DMS79 treated with DMSO at 0.1 percent for 48 hours (cell line): ENCODE measurements around the gene COMMD8.

ENCODE experiments used
- DNase-seq: peaks from one replicate; lab custom pipeline; 2025; lab: John Stamatoyannopoulos, UW

The COMMD8 gene

DNA sequence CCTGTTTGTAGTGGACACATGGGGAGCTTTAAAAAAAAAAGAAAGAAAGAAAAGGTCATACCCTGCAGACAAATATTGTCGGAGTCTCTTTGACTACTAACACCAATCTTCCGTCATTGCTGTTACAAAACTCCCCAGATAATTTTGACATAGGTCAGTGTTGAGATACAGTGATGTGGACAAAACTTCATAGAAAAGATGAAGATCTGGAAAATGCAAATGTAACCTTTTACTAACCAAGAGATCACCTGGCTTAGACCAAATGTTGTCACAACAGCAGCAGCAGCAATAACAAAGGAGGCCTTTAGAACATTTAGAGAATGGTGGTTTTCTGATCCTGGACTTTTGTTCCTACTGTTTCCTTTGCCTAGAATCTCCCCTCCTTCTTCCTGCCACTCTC, 8.1 kb upstream of the COMMD8 start:
- DNase-seq: no peak

DNA sequence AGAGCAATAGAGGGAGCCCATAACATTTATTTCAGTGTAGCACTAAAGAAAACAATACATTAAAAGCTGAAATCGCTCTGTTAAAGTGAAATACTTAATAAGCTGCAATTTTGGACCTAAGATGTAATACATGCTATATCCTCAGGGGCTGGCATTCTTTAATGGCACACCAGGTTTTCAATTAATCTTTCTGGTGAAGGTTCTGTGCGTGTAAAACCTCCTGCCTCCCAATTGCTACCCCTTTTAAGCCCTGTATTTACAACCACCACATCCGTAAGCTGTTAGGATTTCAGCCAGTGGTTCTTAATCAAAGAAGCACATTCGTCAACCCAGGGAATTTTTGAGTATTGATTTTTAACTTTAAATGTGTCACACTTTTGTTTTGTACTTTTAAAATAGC, 7.6 kb upstream of the COMMD8 start:
- DNase-seq: no peak

DNA sequence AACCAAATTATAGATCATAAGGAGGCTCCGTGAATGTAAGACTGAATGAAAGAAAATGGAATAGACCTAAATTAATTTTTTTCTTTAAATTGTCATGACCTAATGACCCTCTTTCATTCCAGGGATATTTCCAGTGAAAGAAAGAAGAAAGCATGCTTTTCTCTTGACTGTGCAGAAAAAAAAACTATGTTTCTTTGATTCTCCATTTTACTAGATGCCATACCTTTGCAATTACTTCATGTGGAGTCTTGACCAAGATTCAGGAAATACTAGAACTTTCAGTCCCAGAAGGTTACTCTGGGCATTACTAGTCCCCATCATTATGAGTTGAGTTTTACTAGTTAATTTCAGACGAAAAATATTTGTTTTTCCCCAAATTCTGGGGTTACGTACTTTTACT, 6.4 kb upstream of the COMMD8 start:
- no peak for DNase-seq

DNA sequence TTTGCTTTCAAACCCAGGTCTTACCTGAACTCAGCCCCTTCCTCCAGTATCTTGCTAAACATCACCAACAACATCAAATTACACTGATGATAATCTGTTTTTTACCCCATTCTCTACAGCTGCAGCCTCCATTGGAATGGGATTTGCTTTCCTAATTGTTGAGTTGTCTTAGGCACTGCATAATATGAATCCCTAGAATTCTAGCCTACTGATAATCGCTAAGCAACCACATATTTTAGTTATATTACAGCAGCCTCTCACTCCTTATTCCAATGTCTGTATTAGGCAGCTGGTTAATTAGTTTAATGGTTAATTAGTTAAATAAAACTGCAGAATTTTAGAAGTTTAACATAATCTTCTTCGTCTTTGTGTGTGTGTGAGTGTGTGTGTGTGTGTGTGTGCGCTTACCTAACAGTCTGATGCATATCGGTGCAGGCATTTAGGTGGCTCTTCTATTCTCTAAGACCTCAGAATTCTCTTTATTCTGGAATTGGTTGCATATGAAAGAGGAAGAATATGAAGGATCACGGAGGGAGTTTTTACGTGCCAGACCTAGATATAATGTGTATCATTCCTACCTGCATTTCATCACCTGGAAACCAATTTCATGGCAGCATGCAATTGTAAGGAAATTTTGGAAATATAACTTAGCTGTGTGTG, 5.3 kb upstream of the COMMD8 start:
- no peak for DNase-seq

DNA sequence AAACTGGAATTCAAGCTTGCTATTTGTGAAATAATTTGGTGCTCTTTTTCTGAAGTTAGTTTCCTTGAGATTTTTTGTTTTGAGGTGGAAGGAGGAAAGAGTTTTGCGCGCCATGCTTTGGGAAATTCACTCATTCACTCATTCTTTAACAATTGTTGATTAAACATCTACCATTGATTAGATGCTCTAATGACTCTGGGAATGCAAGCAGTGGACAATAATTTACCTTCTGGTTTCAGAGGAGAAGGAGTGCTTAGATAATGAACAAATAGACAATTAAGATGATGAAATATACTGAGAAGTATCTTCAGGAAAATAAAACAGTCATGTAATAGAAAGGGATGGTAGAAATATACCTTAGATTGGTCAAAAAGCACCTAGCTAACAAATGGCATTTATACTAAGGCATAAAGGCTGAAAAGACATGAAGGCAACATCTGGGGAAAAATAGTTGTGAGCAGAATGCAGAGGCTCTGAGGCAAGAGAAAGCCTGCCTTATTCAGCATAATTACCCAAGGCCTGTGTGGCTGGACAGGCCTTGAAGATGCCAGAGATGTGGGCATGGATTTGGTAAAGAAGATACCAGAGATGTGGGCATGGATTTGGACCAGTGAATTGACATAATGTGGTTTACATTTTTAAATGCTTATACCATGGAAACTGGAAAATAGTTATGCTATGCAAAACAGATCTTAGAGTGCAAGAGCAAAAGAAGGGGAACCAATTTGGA, 2.7 kb upstream of the COMMD8 start:
- DNase-seq: no peak

DNA sequence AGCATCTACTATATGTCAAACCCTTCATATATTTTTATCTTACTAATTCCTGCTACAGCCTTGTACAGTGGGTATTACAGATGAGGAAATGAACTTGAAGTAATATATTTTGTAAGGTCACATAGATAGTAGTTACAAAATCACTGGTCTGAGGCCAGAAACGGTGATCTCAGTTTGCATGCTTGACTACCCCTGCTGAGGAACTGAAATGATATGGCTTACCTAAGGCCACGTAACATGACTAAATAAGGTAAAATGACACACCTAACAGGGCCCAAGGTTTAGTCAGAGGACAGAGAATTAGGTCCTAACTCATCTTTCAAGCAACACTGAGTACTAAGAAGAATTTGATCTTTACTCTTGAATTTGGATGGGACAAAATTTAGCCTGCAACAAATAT, 1.5 kb upstream of the COMMD8 start:
- no peak for DNase-seq

DNA sequence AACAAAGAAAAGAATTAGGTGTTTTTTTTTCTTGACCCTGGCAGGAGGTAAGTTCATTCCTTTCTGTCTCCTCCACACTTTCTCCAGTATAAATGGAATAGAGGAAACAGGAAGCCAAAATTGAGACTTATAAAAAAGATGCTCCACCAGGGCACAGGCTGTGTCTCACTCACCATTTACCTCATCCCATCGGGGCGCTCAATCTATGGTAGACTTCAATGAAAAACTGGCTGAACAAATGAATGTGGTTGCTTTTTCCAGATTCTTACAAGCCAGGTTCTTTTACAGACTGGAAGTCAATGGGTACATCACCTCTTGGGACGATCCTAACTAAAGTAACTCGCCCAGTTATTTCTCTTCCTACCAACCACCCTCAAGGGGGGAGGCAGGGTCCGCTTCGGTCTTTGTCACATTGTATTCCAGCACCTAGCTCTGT, 685 bp downstream of the COMMD8 start:
- no peak for DNase-seq

DNA sequence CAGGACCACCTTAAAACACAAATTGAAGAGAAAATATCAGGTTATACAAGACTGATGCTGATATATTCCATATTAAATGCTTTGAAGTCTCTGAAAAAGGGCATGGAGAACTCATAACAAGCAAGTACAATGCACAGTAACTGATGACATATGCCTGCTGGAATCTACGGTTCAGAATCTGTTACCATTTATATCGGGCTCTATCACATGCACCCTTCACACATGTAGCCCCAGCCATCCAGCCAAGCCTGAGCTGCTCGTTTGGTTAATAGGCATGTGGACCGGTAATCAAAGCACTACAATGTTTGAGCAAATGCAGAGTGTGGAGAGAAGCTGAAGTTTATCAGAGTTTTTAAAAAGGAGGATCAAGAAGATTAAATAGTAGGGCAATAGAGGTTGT, 11.8 kb downstream of the COMMD8 start:
- DNase-seq: no peak

DNA sequence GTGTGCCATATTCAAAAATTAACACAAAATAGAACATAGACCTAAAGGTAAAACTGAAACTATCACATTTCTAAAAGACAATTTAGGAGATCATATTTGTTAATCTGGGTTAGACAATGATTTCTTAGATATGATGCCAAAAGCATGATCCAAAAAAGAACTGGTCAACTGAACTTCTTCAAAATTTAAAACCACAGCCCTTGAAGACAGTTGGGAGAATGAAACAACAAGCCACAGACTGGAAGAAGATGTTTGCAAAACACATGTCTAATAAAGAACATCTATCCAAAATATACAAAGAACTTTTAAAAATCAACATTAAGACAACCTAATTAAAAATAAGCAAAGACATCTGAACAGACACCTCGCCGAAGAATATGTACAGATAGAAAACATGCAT, 19.5 kb downstream of the COMMD8 start:
- no peak for DNase-seq

DNA sequence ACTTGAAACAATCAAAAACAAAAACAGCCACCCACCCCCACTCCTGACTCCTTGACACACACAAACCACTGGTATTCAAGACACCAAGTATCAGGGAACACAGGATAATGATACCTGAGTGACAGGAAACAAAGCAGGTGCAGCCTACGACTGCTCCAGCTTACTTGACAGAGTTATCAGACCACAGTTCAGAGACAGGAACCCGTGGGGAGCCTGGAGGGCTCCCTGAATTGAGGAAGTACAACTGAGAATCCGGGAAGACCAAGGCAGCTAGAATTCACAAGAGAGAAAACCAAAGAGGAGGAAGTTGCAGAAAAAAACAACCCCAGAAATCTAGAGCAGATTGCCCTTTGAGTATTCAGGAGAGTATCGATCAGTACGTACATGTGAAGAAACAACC, 20.5 kb downstream of the COMMD8 start:
- no peak for DNase-seq

DNA sequence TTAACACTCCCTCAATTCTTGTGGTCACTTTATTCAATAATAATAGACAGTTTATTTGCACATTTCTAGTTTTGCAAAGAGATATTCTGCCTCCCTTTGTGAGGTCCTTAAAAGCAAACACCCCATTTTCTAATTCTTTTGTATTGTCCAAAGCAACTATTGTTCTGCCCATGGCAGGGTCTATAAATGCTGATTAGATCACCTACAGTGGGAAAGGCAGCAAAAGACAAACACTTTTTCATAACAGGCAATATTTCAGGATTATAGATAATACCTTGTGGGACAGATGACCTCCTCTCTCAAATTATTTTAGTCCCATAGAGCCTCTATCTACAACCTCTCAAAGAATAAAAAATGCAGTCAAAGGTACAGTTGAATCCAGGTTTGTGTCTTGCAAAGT, 28.6 kb downstream of the COMMD8 start:
- no peak for DNase-seq

DNA sequence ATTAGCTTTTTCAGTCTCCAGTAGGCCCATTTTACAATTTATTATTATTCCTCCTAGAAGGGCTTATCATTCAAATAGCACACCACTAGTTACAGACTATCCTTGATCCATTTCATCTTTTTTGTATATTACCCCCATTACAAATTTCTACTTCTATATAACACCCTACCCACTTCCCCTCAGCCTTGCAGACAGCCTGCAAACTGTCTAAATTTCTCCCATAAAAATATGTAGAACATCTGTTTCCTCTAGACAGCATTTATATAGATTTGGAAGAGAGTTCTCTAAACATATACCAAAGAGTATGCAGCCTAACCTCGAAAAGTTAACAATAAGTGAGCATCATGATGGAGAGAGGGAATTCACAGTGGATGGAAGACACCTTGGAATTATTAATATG, 30.8 kb downstream of the COMMD8 start:
- no peak for DNase-seq

DNA sequence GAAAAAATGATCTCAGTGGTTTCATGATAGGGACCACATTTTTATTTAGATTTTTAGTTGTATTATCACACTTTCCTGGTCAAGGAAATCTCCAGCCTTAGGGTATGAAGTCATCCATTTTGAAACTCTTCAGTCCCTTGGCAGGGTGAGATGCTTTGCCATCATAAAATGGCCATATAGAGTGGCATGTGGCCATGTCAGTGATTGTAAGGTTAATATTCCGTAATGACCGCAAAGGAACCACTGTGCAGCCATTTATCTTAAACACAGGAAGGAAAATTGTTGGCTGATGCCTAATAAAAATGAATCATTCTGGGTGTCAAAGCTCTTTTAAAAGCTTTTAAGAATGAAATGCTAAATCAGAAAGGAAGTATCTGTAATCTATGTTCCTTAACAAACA, 35.6 kb downstream of the COMMD8 start:
- DNase-seq: no peak

DNA sequence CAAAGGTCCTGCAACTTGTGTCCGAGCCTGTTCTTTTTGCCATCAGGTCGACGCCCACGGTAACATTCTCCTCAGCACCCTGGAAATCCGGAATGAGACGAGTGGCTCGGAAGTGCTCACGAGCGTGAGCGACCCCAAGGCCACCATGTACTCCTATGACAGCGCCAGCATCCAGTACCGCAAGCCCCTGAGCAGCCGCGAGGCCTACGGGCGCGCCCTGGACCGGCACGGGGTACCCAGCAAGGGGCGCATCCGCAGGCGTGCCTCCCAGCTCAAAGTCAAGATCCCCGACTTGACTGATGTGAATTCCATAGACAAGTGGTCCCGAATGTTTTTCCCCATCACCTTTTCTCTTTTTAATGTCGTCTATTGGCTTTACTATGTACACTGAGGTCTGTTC, 37.9 kb downstream of the COMMD8 start:
- no peak for DNase-seq

DNA sequence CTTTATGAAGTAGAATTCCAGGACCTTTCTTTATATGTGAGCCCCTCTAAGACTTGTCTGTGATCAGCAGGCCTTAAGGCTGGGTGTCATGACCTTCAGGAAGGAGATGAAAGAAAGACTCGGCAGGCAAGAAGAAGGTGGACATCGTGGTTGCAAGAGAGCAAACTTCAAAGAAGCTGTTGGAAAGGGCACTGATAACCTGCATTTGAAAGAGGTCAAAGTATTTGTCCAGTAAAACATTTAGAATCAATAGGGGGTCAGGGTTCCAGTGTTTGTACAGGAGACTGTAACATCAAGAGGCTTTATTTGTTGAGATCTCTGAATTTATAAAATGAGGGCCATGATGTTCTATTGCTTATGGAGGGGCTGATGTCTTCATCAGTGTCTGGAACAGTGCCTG, 44.2 kb downstream of the COMMD8 start:
- DNase-seq: no peak

DNA sequence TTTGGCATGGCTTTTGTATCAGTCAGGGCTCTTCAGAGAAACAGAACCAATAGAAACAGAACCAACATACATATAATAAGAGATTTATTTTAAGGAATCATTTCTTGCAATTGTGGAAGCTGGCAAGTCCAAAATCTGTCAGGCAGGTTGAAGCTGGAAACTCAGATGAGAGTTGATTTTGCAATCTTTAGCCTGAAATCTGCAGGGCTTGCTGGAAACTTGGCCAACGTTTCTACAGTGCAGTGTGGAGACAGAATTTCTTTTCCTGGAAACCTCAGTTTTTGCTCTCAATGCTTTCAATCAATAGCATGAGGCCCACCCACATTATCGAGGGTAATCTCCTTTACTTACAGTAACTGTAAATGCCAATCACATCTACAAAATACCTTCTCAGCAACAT, 45.4 kb downstream of the COMMD8 start:
- DNase-seq: no peak

DNA sequence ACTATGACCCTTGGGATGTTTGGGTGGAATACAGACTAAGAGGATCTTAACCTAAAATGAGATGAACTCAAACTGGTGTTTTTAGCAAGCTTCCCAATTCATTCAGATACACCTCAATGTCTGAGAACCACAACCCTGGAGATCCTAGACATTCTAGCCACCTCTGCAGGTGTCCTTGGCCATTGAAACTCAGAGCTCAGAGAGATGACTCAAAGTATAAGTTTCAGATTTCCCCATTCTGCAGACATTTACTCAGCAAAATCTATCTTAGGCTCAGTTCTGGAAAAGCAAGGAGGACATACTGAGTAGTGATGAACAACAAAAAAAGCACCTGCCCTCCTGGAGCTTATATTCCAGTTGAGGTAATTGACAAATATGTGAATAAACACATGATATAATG, 47.8 kb downstream of the COMMD8 start:
- DNase-seq: no peak

DNA sequence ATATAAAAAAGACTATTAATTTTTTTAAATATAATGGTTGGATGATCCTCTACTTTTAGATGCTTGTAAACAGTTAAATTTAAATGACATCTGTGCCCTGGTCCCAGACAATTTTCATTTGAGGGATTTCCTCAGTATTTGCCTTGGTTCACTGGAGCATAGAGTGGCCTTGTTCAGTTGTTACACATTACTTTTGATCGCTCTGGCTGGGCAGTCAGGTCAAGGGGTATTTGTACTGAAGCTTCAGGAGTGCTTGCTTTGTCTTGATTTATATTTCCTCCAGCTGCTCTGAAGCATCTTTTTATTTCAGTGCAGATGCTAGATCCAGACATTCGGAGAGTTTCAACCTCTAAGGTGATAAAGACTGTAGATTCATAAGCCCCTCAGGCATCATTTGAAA, 50.0 kb downstream of the COMMD8 start:
- DNase-seq: no peak

DNA sequence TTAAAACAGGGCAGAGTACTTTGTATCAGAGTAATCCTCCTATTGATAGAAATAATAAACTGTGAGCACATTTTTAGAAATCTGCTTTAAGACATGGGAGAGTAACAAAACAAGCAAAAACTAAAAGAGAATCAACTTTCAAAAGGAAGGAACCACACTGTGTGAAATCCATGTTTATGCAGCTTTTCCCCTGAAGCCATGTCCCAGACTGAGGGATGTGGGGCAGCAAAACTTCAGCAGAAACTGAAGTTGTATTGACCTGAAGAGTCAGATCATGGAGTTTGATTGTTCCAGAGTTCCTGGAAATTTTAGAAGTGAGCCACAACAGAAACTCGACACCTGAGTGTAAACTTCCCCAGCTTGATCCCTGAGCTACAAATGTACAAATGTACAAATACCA, 53.2 kb downstream of the COMMD8 start:
- DNase-seq: no peak

DNA sequence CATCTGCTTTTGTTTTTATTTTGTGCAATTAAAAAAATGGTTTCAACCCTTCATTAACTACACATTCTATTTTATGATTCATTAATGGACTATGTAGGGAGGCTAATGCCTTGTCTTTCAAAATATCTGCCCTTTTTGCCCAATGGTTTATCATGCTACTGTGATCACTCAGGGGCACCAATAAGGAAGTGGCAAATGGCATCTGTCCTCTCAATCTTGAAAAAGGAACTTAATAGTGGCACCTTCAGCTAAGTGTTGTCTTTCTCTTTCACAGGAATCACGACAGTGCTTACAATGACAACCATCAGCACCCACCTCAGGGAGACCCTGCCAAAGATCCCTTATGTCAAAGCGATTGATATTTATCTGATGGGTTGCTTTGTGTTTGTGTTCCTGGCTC, 57.1 kb downstream of the COMMD8 start:
- no peak for DNase-seq
